Smooth muscle cell (in vitro differentiated cells): ENCODE results near the gene GMPR. TPM values are rescaled to one million over a fixed set of nuclear protein-coding genes. Genes with fewer than 3 reads are reported as not detected.

Source experiments
- DNase-seq: peaks from one replicate; lab custom pipeline; 2025; ENCODE audit not compliant: unreplicated experiment; lab: John Stamatoyannopoulos, UW
- H2AFZ ChIP-seq: fragments of 200-600 bp; sonication (generic); 2 replicates; pipeline ENCODE4 v1.6.0; 2016; ENCODE audit warnings: antibody characterized with exemption, low read depth, mild to moderate bottlenecking
- H3F3A ChIP-seq: fragments of 200-600 bp; sonication (generic); 2 replicates; pipeline ENCODE4 v1.6.0; 2017; ENCODE audit warnings: antibody characterized with exemption, low read depth
- H3K27ac ChIP-seq: fragments of 200-600 bp; sonication (generic); 2 replicates; pipeline ENCODE4 v1.5.1; 2016; ENCODE audit warnings: low read depth, mild to moderate bottlenecking
- H3K27me3 ChIP-seq: fragments of 200-600 bp; sonication (generic); 2 replicates; pipeline ENCODE4 v1.6.1; 2016; ENCODE audit warnings: low read depth, mild to moderate bottlenecking
- H3K36me3 ChIP-seq: fragments of 200-600 bp; sonication (generic); 2 replicates; pipeline ENCODE4 v1.5.1; 2016; ENCODE audit warnings: low read depth
- H3K4me1 ChIP-seq: fragments of 200-600 bp; sonication (generic); 2 replicates; pipeline ENCODE4 v1.5.1; 2016; ENCODE audit warnings: low read depth
- H3K4me2 ChIP-seq: fragments of 200-600 bp; sonication (generic); 2 replicates; pipeline ENCODE4 v1.6.0; 2016; ENCODE audit warnings: mild to moderate bottlenecking
- H3K4me3 ChIP-seq: fragments of 200-600 bp; sonication (generic); 2 replicates; pipeline ENCODE4 v1.5.1; 2016; ENCODE audit warnings: mild to moderate bottlenecking
- H3K79me2 ChIP-seq: fragments of 200-600 bp; sonication (generic); 2 replicates; pipeline ENCODE4 v1.6.0; 2016; ENCODE audit warnings: low read depth, mild to moderate bottlenecking
- H3K9ac ChIP-seq: fragments of 200-600 bp; sonication (generic); 2 replicates; pipeline ENCODE4 v1.6.0; 2016; ENCODE audit warnings: low read depth
- H3K9me3 ChIP-seq: fragments of 200-600 bp; sonication (generic); replicated peaks from 2 replicates; pipeline ENCODE4 v1.5.1; 2016; ENCODE audit warnings: low read depth
- H4K20me1 ChIP-seq: fragments of 200-600 bp; sonication (generic); 2 replicates; pipeline ENCODE4 v1.6.0; 2016; ENCODE audit warnings: low read depth
- WGBS: methylation state at CpG from one replicate; pipeline ENCODE4 v1.1.7; 2016; ENCODE audit warnings: low lambda C conversion rate; 5-methylcytosine and 5-hydroxymethylcytosine counted together
- polyA plus RNA-seq: library from polyadenylated mRNA; unstranded; fragments of >200 nt; fragmentation: Nextera tagmentation; extraction: Ambion mirVana; gene quantifications from 2 replicates; pipeline ENCODE4 v1.2.1, GENCODE V29; 2016
- total RNA-seq: library from RNA; depleted of rRNA; stranded (reverse); fragments of >200 nt; gene quantifications from 2 replicates; pipeline ENCODE4 v1.2.3, GENCODE V29; 2014
- TF ChIP-seq, protein P1 (sequence below): fragments of 200-600 bp; sonication (generic); IDR thresholded peaks from 2 replicates; pipeline ENCODE4 v1.5.1; 2017; ENCODE audit warnings: borderline replicate concordance, mild to moderate bottlenecking, antibody characterized with exemption; ENCODE audit not compliant: insufficient read depth, poor library complexity, severe bottlenecking

Gene GMPR
- total and polyA plus RNA-seq, 2 experiments from 2014 or later: 0.74 to 1.3 TPM

DNA sequence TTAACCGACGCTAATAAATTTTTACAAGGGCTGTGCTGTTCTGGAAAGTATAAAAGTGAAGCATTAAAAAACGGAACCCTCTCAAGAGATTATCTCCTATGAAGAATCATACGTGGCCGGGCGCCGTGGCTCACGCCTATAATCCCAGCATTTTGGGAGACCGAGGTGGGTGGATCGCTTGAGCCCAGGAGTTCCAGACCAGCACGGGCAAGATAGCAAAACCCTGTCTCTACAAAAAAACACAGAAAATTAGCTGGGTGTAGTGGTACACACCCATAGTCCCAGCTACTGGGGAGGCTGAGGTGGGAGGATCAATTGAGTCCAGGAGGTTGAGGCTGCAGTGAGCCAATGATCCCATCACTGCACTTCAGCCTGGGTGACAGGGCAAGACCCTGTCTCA, 83.4 kb downstream of the GMPR start:
- H3K4me1 ChIP-seq: peaks cover 5% of the 10 kb centered on the region
- WGBS: 33% methylated on average over 11 of the region's 11 CpGs
- H3K9me3 ChIP-seq: no peaks in the 10 kb centered on the region
- H3K79me2 ChIP-seq: no peaks in the 10 kb centered on the region
- H3K27ac ChIP-seq: peak overlapping the region; percentile 92
- H3K36me3 ChIP-seq: peaks cover 4% of the 10 kb centered on the region
- peak overlapping the region; percentile 74 for H3K4me2 ChIP-seq
- H3F3A ChIP-seq: peaks cover 31% of the 10 kb centered on the region
- H4K20me1 ChIP-seq: peaks cover 95% of the 10 kb centered on the region
- DNase-seq: no peak
- TF ChIP-seq, protein P1, sequence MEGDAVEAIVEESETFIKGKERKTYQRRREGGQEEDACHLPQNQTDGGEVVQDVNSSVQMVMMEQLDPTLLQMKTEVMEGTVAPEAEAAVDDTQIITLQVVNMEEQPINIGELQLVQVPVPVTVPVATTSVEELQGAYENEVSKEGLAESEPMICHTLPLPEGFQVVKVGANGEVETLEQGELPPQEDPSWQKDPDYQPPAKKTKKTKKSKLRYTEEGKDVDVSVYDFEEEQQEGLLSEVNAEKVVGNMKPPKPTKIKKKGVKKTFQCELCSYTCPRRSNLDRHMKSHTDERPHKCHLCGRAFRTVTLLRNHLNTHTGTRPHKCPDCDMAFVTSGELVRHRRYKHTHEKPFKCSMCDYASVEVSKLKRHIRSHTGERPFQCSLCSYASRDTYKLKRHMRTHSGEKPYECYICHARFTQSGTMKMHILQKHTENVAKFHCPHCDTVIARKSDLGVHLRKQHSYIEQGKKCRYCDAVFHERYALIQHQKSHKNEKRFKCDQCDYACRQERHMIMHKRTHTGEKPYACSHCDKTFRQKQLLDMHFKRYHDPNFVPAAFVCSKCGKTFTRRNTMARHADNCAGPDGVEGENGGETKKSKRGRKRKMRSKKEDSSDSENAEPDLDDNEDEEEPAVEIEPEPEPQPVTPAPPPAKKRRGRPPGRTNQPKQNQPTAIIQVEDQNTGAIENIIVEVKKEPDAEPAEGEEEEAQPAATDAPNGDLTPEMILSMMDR: no peak
- no peak overlapping the region for H2AFZ ChIP-seq
- no peak overlapping the region for H3K4me3 ChIP-seq
- no peaks in the 10 kb centered on the region for H3K27me3 ChIP-seq
- H3K9ac ChIP-seq: peak overlapping the region; percentile 7

DNA sequence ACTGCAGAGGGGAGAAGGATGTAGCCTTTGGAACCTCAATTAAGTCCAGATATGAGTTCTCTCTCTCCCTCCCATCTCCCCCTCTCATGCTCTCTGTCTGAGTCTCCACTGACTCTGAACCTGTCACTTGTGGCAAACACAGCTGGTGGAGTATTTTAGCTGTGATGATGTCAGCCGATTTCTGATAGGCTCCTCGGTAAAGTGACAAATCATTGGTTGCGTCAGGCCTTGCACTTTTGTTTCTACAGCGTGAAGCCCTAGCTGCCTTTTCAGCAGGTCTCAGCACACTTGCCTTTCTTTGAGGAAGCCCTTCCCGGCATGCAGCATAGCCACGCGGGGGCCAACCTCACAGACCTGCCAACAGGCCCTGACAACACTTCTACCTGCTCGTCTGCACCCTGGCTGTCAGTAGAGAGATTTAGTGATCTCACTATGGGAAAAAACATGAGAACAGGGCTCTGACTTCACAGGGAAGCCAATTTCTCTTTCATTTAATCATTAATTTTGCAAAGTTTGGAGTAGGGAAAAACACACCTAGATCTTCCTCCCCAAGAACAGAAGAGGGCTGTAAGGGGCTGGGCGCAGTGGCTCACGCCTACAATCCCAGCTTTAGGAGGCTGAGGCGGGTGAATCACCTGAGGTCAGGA, 84.4 kb downstream of the GMPR start:
- Histone ChIP-seq H3K4me1 (peaks cover 5% of the 10 kb centered on the region), H3K27me3 (no peaks in the 10 kb centered on the region), H3K9ac (peak overlapping the region; percentile 59), H3K27ac (peak overlapping the region; percentile 92), H3K79me2 (no peaks in the 10 kb centered on the region), H3K4me2 (peak overlapping the region; percentile 60), H3F3A (peaks cover 29% of the 10 kb centered on the region), H3K4me3 (no peak overlapping the region), H2AFZ (no peak overlapping the region), H3K9me3 (no peaks in the 10 kb centered on the region), H3K36me3 (peaks cover 4% of the 10 kb centered on the region), H4K20me1 (peaks cover 87% of the 10 kb centered on the region)
- WGBS: 60% methylated on average over 11 of the region's 11 CpGs
- TF ChIP-seq, protein P1: no peak
- no peak for DNase-seq

DNA sequence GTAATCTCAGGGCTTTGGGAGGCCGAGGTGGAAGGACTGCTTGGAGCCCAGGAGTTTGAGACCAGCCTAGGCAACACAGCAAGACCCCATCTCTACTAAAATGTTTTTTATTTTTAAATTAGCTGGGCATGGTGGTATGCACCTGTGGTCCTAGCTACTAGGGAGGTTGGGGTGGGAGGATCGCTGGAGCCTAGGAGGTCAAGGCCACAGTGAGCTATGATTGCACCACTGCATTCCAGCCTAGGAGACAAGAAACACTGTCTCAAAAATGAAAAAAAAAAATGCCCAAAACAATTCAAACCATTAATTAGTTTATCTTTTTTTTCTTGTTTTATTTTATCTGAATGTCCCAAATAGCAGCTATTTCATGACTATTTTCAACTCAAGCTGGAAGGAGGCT, 85.8 kb downstream of the GMPR start:
- Histone ChIP-seq H4K20me1 (peaks cover 85% of the 10 kb centered on the region), H3K36me3 (peaks cover 4% of the 10 kb centered on the region), H3K27me3 (no peaks in the 10 kb centered on the region), H3K9ac (no peak overlapping the region), H3K9me3 (no peaks in the 10 kb centered on the region), H3K4me2 (no peak overlapping the region), H3K79me2 (peaks cover 3% of the 10 kb centered on the region), H2AFZ (no peak overlapping the region), H3K27ac (no peak overlapping the region), H3K4me3 (no peak overlapping the region), H3F3A (peaks cover 20% of the 10 kb centered on the region), H3K4me1 (peaks cover 2% of the 10 kb centered on the region)
- DNase-seq: no peak
- TF ChIP-seq, protein P1: no peak
- 95% methylated on average over 2 of the region's 2 CpGs for WGBS
